Esophagus muscularis mucosa (tissue), 3 donors: ENCODE measurements around the gene CASP14.

Experiments used
- CTCF ChIP-seq, 3 experiments: fragments of 200-600 bp in 2 of 3; fragments of 450-650 bp in 1 of 3; sonication (generic) in 2 of 3; IDR thresholded peaks; one replicate each; pipeline ENCODE4 v1.5.1; 2017 to 2019; ENCODE audit warnings: antibody characterized with exemption in 3 of 3, mild to moderate bottlenecking in 2 of 3, moderate library complexity in 1 of 3
- POLR2AphosphoS5 ChIP-seq, 2 donors: sonication (generic); formaldehyde crosslinking; IDR thresholded peaks; one replicate each; pipeline ENCODE4 v1.6.1; 2017; ENCODE audit warnings: antibody characterized with exemption in 2 of 2

- TF ChIP-seq CTCF (IDR thresholded peaks at IDR 0.05): no peak
- TF ChIP-seq POLR2AphosphoS5 (IDR thresholded peaks at IDR 0.05): no peak
These were observed 24.1 kb upstream of the CASP14 start for GRCh38 chr19:15025217-15025616.
